HG03521 (cell line): ENCODE data around the gene INPP5J.
"Not testable (repeated sequence)": the region's sequence is repeated elsewhere in the genome, so short reads cannot be mapped to it uniquely, and the experiment has no call there.

Experiments
- ATAC-seq: cut with Tn5 transposase; IDR thresholded peaks from one replicate; pipeline ENCODE4 v1.9.1; 2021; ENCODE audit warnings: mild to moderate bottlenecking, moderate library complexity; ENCODE audit not compliant: unreplicated experiment

Gene INPP5J

DNA sequence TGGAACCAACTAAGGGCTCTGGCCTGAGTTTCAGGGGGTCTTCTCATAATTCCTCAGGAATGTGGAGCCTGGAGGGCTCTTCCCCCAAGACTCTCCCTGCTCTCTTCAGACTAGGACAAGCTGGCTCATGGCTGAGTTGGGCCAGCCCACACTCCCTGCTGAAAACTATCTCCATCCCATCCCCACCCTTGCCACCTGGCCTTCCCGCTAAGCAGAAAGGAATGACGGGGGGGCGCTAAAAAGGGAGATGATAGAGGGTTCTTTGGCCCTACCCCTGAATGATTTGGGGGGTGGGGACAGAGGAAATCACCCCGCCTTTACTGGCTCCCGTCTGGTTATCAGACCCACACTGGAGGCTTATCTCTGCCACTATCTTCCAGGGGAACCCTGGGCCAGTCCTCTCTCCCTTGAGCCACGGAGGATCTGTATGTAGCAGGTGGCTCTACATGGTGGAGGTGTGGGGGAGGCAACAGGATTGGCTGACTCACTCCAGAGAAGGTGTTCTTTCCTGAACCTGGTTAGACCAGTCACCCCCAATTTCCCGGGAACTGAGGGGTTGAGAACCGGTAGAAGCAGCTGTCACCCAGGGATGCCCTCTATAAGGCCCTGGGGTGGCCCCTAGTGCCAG lies 35.9 kb upstream of the INPP5J start:
- no peak for ATAC-seq

DNA sequence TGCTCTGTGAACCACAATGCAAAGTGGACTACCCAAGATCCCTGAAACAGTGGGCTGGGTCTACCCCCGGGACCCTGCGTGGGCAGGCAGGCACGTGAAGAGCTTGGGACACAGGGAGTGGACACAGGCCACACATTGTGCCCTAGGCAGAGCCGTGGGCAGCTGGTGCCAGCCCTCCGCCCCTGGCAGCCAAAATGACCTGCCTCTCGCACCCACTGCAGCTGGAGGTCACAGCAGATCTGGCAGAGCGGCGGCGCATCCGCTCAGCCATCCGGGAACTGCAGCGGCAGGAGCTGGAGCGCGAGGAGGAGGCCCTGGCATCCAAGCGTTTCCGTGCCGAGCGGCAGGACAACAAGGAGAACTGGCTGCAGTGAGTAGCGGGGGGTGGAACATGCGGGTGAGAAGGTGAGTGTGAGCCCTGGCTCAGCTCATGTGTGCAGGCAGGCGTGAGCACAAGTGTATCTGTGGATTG lies 35.0 kb upstream of the INPP5J start:
- ATAC-seq: no peak

GRCh38 chr22:31088233-31088986 lies 34.4 kb upstream of the INPP5J start:
- ATAC-seq: no peak

DNA sequence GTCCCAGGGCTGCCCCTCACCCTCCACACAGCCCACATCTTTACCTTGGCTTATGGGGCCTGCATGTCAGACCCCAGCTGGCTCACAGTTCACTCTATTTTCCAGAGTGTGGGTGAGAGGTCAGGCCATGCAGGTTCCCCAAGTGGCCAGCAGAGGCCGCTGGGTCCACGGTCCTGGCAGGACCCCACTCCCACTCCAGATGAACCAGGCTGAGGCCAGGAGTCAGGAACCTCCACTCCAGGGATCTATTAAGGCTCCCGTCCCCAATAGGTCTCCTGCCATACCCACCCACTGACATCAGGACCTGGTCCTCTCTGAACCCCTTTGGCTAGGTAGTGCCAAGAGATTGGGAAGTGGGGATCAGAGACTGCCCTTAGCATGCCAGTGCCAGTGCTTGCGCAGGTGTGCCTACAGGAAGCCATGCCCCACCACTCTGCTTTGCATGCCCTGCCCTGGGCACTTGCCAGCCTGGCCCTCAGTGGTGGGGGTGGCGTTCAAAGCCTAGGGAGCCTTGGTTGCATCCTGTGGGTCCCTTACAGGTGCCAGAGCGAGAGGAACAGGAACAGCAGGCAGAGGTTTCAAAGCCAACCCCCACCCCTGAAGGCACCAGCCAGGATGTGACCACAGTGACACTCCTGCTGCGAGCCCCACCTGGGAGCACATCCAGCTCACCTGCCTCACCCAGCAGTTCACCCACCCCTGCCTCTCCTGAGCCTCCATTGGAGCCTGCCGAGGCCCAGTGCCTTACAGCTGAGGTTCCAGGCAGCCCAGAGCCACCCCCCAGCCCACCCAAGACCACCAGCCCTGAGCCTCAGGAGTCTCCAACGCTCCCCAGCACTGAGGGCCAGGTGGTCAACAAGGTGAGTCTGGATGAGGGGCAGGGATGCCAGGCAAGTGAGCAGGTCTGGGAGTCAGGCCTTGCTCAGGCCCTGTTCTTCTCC lies 33.3 kb upstream of the INPP5J start:
- ATAC-seq: no peak

DNA sequence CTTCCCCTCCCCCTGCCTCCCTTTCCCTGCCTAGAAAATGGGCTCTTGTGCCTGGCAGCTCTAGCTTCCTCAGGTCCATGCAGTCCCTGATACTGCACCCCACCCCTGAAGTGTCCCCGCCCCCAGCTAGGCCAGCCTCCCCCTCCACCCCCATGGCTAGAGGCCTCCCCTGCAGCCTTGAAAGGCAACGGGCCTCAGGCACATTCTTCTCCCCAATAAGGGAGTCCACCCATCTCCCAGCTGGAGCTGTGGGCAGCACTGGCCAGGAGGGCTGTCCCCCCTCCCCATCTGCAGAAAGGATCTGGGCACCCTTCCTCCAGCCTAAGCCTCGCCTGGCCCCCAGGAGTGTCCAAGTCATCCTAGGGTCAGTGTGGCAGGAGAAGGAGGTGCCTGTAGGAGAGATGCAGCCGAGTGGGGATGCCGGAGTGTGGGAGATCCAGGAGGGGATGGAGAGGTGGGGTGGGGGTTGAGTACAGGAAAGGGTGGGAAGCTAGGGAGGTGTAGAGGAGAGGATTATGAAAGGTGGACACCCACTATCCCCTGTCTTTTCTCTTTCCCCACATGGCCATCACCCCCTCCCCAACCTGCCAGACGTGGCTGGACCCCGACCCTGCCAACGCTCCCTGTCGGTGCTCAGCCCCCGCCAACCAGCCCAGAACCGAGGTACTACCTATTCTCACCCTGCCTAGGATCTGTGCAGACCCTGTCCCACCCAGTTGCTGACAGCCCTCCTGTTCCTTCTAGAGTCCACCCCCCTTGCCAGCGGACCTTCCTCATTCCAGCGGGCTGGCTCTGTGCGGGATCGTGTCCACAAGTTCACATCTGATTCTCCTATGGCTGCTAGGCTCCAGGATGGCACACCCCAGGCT lies 32.3 kb upstream of the INPP5J start:
- no peak for ATAC-seq

GRCh38 chr22:31091106-31091975 lies 31.4 kb upstream of the INPP5J start:
- no peak for ATAC-seq

GRCh38 chr22:31092161-31092560 lies 30.6 kb upstream of the INPP5J start:
- ATAC-seq: no peak

GRCh38 chr22:31093086-31093850 lies 29.5 kb upstream of the INPP5J start:
- ATAC-seq: no peak

GRCh38 chr22:31094021-31094551 lies 28.7 kb upstream of the INPP5J start:
- no peak for ATAC-seq

GRCh38 chr22:31094741-31095140 lies 28.0 kb upstream of the INPP5J start:
- ATAC-seq: no peak

- no peak for ATAC-seq
These were observed 27.0 kb upstream of the INPP5J start for GRCh38 chr22:31095637-31096249.

GRCh38 chr22:31096657-31097279 lies 26.0 kb upstream of the INPP5J start:
- no peak for ATAC-seq

- not testable (repeated sequence) for ATAC-seq
These were observed 25.2 kb upstream of the INPP5J start for GRCh38 chr22:31097539-31097938.

- no peak for ATAC-seq
These were observed 24.7 kb upstream of the INPP5J start for GRCh38 chr22:31097941-31098631.

DNA sequence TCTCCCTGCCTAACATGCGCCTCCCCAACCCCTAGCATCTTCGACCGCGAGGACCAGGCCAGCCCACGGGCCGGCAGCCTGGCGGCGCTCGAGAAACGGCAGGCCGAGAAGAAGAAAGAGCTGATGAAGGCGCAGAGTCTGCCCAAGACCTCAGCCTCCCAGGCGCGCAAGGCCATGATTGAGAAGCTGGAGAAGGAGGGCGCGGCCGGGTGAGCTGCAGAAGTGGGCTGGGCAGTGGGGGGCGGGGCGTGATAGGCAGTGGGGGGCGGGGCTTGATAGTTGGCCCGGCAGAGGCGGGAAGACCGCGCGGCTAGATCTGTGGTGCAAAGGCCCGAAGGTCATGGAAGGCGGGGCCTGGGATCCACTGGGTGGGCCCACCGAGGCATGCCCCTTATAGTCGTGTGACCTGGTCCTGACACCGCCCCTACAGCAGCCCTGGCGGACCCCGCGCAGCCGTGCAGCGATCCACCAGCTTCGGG lies 24.1 kb upstream of the INPP5J start:
- no peak for ATAC-seq

DNA sequence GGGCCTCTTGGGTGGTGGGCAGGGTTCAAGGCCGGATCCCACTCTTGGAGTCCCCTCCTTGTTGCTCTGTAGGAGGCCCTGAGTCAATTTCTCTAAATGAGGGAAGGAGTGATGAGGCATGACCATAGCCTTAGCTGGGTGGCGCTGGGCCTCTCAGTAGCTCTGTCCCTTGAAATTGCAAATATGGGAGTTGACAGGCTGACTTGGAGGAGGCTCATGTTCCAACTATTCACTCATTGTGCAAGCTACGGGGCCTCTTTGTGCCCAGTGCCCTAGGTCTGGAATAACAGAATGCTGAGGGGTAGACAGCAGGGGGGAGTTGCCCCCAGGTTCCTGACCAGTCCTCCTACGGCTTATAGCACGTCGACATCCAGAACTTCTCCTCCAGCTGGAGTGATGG lies 23.4 kb upstream of the INPP5J start:
- ATAC-seq: no peak
